ENCODE results near the gene METTL22. TPM values are rescaled to one million over a fixed set of nuclear protein-coding genes. Genes with fewer than 3 reads are reported as not detected.
A peak's percentile ranks its signal among the peaks of the same experiment; 100 is the strongest.

Gene METTL22
- total RNA-seq, 1 experiment from 2014 or later, result 39.8 TPM

DNA sequence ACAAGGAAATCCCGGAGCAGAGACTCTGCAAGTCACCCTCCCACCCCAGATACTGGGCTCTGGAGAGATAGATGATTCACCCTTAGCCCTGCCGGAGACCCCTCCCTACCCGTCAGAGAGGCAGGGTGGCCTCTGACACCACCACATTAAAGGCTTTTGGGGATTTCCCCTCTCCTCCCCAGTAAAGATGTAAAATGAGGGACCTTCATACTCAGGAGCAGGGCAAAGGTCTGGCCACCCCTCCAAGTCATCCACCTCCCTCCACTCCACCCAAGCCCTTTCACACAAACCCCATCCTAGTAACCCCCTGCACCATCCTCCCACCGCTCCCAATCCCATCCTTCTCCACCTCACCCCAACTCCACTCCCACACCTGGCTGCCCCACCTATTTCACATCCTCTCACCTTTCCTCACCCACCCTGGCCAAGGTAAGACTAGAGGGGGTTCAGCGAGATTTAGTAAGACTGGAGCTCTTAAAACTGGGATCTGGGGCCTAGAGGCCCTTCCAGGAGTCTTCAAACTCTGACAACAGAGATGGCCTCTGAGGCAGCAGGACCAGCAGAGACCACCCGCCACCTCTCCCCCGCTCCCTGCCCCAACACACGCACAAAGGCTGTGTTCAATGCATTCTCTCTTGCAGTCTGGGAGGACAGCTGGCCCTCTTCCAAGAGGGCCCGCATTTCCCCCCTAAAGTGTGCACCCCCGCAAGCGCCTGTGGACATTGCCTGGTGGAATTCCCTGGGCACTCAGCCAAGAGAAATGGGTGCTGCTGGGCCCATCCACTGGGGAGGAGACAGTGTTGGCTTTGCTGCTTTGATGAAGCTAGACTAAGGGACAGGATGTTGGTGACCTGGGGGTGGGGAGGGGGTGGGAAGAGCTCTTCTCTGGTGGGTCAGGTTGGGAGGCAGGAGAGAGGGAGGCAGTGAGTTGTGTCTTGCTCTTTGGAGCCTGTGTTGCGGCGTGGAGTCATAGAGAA, 54.0 kb downstream of the METTL22 start:
- Histone ChIP-seq H3K36me3 (ENCODE audit: control insufficient read depth, insufficient read depth, low read length) (no peaks in the 10 kb centered on the region), H3K9me3 (no peaks in the 10 kb centered on the region), H3K27me3 (replicated peaks; ENCODE audit: control insufficient read depth, insufficient read depth, low read length) (no peaks in the 10 kb centered on the region), H3K4me1 (peaks cover 48% of the 10 kb centered on the region), H3K4me3 (ENCODE audit: low read depth, low read length) (peak overlapping the region; percentile 80)
- Mint-ChIP-seq H3K9me3 (ENCODE audit: unreplicated experiment) (peaks cover 10% of the 10 kb centered on the region), H3K27me3 (ENCODE audit: insufficient read depth, unreplicated experiment) (no peaks in the 10 kb centered on the region), H3K36me3 (ENCODE audit: insufficient read depth, unreplicated experiment) (peaks cover 32% of the 10 kb centered on the region), H3K27ac (ENCODE audit: unreplicated experiment) (no peak overlapping the region), H3K4me3 (ENCODE audit: unreplicated experiment) (peak overlapping the region; percentile 83), H3K4me1 (ENCODE audit: low read depth, unreplicated experiment) (peaks cover 25% of the 10 kb centered on the region)
- ChIA-PET POLR2A (no interaction called here), CTCF (no interaction called here)
- no peak for DNase-seq
- no TSS peak for BruUV-seq (replicated peaks)
- TF ChIP-seq CTCF (IDR thresholded peaks at IDR 0.05; ENCODE audit: insufficient read depth in 1 of 2, low read depth in 1 of 2, low read length in 1 of 2, severe bottlenecking in 1 of 2, unreplicated experiment in 1 of 2), result no peak
- intact Hi-C loops (cut with micrococcal nuclease; ENCODE audit: unreplicated experiment), result loop anchor here (5.0 kb wide), 1 partner anchor 187 kb away; no protein-coding TSS in a partner anchor

DNA sequence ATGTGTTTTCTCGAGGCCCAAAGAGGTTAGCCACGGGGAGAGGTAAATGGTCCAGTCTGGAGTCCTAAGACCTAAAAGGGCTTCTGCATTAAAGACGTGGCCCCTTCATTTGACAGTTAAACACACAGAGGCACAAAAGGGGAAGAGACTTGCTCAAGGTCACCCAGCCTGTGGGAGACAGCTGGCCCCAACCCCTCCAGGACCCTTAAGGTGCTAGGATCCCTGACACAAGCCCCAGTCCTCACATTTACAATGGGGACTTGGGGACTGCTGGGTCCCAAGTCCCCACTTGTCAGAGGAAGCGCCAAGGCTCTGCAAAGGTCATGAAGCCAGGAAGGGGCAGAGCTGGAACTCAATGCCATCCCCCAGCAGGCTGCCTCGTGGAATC, 54.7 kb downstream of the METTL22 start:
- H3K36me3 Mint-ChIP-seq (ENCODE audit: insufficient read depth, unreplicated experiment), result peaks cover 32% of the 10 kb centered on the region
- no peaks in the 10 kb centered on the region for H3K9me3 ChIP-seq
- TSS peak; percentile 39 for BruUV-seq (replicated peaks)
- no peak for DNase-seq
- ChIA-PET POLR2A (no interaction called here), CTCF (no interaction called here)
- no peaks in the 10 kb centered on the region for H3K36me3 ChIP-seq (ENCODE audit: control insufficient read depth, insufficient read depth, low read length)
- TF ChIP-seq CTCF (IDR thresholded peaks at IDR 0.05; ENCODE audit: insufficient read depth in 1 of 2, low read depth in 1 of 2, low read length in 1 of 2, severe bottlenecking in 1 of 2, unreplicated experiment in 1 of 2), result no peak
- H3K9me3 Mint-ChIP-seq (ENCODE audit: unreplicated experiment), result peaks cover 10% of the 10 kb centered on the region
- H3K4me1 ChIP-seq, result peaks cover 51% of the 10 kb centered on the region
- H3K4me3 ChIP-seq (ENCODE audit: low read depth, low read length), result no peak overlapping the region
- peak overlapping the region; percentile 83 for H3K4me3 Mint-ChIP-seq (ENCODE audit: unreplicated experiment)
- H3K27ac Mint-ChIP-seq (ENCODE audit: unreplicated experiment), result no peak overlapping the region
- no peaks in the 10 kb centered on the region for H3K27me3 ChIP-seq (replicated peaks; ENCODE audit: control insufficient read depth, insufficient read depth, low read length)
- H3K27me3 Mint-ChIP-seq (ENCODE audit: insufficient read depth, unreplicated experiment), result no peaks in the 10 kb centered on the region
- peaks cover 25% of the 10 kb centered on the region for H3K4me1 Mint-ChIP-seq (ENCODE audit: low read depth, unreplicated experiment)
- intact Hi-C loops (cut with micrococcal nuclease; ENCODE audit: unreplicated experiment), result loop anchor here (5.0 kb wide), 1 partner anchor 186 kb away; no protein-coding TSS in a partner anchor

- Mint-ChIP-seq H3K4me3 (ENCODE audit: unreplicated experiment) (peak overlapping the region; percentile 37), H3K27ac (ENCODE audit: unreplicated experiment) (peak overlapping the region; percentile 85), H3K4me1 (ENCODE audit: low read depth, unreplicated experiment) (peaks cover 25% of the 10 kb centered on the region), H3K36me3 (ENCODE audit: insufficient read depth, unreplicated experiment) (peaks cover 32% of the 10 kb centered on the region), H3K27me3 (ENCODE audit: insufficient read depth, unreplicated experiment) (no peaks in the 10 kb centered on the region), H3K9me3 (ENCODE audit: unreplicated experiment) (peaks cover 10% of the 10 kb centered on the region)
- no TSS peak for BruUV-seq (replicated peaks)
- intact Hi-C loops (cut with micrococcal nuclease; ENCODE audit: unreplicated experiment), result loop anchor here (5.0 kb wide), 1 partner anchor 185 kb away; no protein-coding TSS in a partner anchor
- ChIA-PET POLR2A (no interaction called here), CTCF (no interaction called here)
- no peak for DNase-seq
- no peaks in the 10 kb centered on the region for H3K9me3 ChIP-seq
- no peaks in the 10 kb centered on the region for H3K27me3 ChIP-seq (replicated peaks; ENCODE audit: control insufficient read depth, insufficient read depth, low read length)
- no peaks in the 10 kb centered on the region for H3K36me3 ChIP-seq (ENCODE audit: control insufficient read depth, insufficient read depth, low read length)
- H3K4me1 ChIP-seq, result peaks cover 52% of the 10 kb centered on the region
- TF ChIP-seq CTCF (IDR thresholded peaks at IDR 0.05; ENCODE audit: insufficient read depth in 1 of 2, low read depth in 1 of 2, low read length in 1 of 2, severe bottlenecking in 1 of 2, unreplicated experiment in 1 of 2), result no peak
- H3K4me3 ChIP-seq (ENCODE audit: low read depth, low read length), result no peak overlapping the region
These were observed 55.4 kb downstream of the METTL22 start for GRCh38 chr16:8676737-8677375.

All from Caco-2 (cell line).